ENCODE measurements around the gene TGM1.

- TF ChIP-seq MEF2A (IDR thresholded peaks at IDR 0.05; ENCODE audit: borderline replicate concordance, low read depth) (no peak), POLR2AphosphoS5 (IDR thresholded peaks at IDR 0.05; ENCODE audit: low read depth, low read length) (no peak), SIN3A (IDR thresholded peaks at IDR 0.05; ENCODE audit: borderline replicate concordance, low read depth, low read length) (no peak), CTCF (IDR thresholded peaks at IDR 0.05) (no peak)
Measured at GRCh38 chr14:24282736-24283135, 19.8 kb upstream of the TGM1 start.

Measured in SK-N-SH (cell line).